Measurements from ENCODE around the gene GPN3.
"Not testable (repeated sequence)": the region's sequence is repeated elsewhere in the genome, so short reads cannot be mapped to it uniquely, and the experiment has no call there.

Gene GPN3

GRCh38 chr12:110449799-110450497 is 18.1 kb downstream of the GPN3 start, which contains the start of gene ARPC3:
Gene ARPC3 (minus strand): TSS chr12:110450337. CDS start chr12:110450260, 77 bp downstream.
- in situ Hi-C loops (cut with MboI; ENCODE audit: low sequenced_read_pairs) = loop anchor here (25.0 kb wide), 1 partner anchor 338 kb away; the partner anchor contains the start of gene IFT81

- in situ Hi-C loops (cut with MboI; ENCODE audit: low sequenced_read_pairs) = loop anchor here (25.0 kb wide), 1 partner anchor 332 kb away; the partner anchor contains the start of gene IFT81
Observed at GRCh38 chr12:110444455-110444854, 23.6 kb downstream of the GPN3 start.

GRCh38 chr12:110436231-110436630 is 31.8 kb downstream of the GPN3 start:
- in situ Hi-C loops (cut with MboI; ENCODE audit: low sequenced_read_pairs) = loop anchor here (25.0 kb wide), 1 partner anchor 324 kb away; the partner anchor contains the start of gene IFT81

DNA sequence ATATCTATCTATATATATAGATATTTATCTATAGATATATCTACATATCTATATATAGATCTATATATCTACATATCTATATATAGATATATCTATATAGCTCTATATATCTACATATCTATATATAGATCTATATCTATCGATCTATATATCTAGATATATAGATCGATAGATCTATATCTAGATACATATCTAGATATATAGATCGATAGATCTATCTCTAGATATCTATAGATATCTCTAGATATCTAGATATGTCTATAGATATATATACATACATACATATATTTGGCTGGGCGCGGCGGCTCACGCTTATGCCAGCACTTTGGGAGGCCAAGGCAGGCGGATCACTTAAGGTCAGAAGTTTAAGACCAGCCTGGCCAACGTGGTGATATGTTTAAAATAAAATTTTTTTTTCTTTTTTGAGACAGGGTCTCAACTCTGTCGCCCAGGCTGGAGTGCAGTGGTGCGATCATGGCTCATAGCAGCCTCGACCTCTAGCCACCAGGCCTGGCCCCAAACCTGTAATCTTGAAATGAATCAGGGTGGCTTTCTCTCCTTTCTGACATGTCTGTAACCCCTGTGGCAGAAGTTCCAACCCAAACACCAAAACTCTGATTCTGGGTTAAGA is 36.0 kb downstream of the GPN3 start:
- in situ Hi-C loops (cut with MboI; ENCODE audit: low sequenced_read_pairs) = loop anchor here (25.0 kb wide), 1 partner anchor 320 kb away; the partner anchor contains the start of gene IFT81

DNA sequence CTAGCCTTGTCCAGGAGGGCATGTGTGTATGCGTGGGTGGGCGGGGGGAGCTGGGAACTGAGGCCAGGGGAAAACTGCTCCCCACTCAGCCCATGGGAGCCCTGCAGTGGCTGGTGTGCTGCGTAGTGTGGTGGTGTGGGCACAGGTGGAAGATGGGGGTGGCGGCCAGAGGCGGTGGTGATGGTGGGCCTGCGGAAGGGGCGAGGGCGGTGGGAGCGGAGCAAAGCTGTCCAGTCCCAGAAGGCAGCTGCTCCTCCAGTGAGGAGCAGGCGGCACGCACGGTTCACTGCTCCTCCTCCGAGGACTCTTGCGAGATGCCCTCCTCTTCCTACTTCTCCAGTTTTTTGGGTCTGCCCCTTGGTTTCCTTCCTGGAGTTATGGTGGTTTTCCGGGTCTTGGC is 38.4 kb downstream of the GPN3 start:
- in situ Hi-C loops (cut with MboI; ENCODE audit: low sequenced_read_pairs) = loop anchor here (25.0 kb wide), 1 partner anchor 317 kb away; the partner anchor contains the start of gene IFT81

DNA sequence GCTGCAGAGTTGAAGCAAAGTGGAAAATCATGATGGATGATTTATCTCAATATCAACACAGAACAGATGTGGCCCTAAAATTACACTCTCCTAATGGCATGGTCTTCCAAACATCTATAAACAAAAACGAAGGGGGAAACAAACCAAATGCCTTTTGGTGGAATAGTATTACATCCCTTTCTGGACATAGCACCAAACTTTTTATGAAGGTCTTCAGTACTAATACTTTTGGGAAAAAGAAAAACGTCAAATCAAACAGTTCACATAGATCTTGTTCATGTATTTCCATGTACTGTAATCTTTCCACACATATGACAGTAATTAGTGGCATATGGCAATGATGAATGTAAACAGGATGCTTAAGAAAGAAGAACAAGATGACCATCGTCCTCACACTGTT is 41.7 kb downstream of the GPN3 start:
- in situ Hi-C loops (cut with MboI; ENCODE audit: low sequenced_read_pairs) = loop anchor here (25.0 kb wide), 1 partner anchor 314 kb away; the partner anchor contains the start of gene IFT81

- in situ Hi-C loops (cut with MboI; ENCODE audit: low sequenced_read_pairs) = no loop called here
Observed at GRCh38 chr12:110424237-110424636, 43.8 kb downstream of the GPN3 start.

GRCh38 chr12:110421701-110422100 is 46.4 kb downstream of the GPN3 start:
- in situ Hi-C loops (cut with MboI; ENCODE audit: low sequenced_read_pairs) = no loop called here

- in situ Hi-C loops (cut with MboI; ENCODE audit: low sequenced_read_pairs) = no loop called here
Observed at GRCh38 chr12:110421159-110421661, 46.8 kb downstream of the GPN3 start.

- in situ Hi-C loops (cut with MboI; ENCODE audit: low sequenced_read_pairs) = not testable (repeated sequence)
Observed at GRCh38 chr12:110420644-110421043, 47.4 kb downstream of the GPN3 start.

DNA sequence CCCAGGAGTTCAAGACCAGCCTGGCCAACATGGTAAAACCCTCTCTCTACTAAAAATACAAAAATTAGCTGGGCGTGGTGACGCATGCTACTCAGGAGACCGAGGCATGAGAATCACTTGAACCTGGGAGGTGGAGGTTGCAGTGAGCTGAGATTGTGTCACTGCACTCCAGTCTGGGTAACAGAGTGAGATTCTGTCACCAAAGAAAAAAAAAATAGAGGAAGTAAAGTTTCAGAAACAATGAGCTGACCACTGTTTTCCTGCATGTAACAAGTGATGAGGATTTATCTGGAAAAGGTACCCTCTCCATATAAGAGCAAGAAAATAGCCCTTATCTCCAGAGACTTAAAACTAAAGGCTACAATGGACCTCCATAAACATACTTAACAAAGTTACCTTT is 50.9 kb downstream of the GPN3 start:
- in situ Hi-C loops (cut with MboI; ENCODE audit: low sequenced_read_pairs) = not testable (repeated sequence)

- in situ Hi-C loops (cut with MboI; ENCODE audit: low sequenced_read_pairs) = not testable (repeated sequence)
Observed at GRCh38 chr12:110410086-110410485, 58.0 kb downstream of the GPN3 start.

DNA sequence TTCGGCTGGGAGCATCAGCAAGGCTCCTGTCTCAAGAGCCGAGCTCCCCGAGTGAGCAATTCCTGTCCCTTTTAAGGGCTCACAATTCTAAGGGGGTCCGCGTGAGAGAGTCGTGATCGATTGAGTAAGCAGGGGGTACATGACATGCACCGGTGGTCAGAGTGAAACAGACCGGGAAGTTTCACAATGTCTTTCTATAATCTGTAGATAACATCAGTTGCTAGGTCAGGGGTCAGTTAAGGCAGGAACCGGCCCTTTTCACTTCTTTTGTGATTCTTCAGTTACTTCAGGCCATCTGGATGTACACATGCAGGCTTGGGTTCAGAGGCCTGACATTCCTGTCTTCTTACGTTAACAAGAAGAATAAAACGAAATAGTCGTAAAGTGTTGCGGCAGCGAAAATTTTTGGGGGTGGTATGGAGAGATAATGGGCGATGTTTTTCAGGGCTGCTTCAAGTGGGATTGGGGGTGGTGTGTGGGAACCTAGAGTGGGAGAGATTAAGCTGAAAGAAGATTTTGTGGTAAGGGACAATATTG is 62.9 kb downstream of the GPN3 start:
- in situ Hi-C loops (cut with MboI; ENCODE audit: low sequenced_read_pairs) = not testable (repeated sequence)

- in situ Hi-C loops (cut with MboI; ENCODE audit: low sequenced_read_pairs) = no loop called here
Observed at GRCh38 chr12:110403976-110404682, 63.9 kb downstream of the GPN3 start.

DNA sequence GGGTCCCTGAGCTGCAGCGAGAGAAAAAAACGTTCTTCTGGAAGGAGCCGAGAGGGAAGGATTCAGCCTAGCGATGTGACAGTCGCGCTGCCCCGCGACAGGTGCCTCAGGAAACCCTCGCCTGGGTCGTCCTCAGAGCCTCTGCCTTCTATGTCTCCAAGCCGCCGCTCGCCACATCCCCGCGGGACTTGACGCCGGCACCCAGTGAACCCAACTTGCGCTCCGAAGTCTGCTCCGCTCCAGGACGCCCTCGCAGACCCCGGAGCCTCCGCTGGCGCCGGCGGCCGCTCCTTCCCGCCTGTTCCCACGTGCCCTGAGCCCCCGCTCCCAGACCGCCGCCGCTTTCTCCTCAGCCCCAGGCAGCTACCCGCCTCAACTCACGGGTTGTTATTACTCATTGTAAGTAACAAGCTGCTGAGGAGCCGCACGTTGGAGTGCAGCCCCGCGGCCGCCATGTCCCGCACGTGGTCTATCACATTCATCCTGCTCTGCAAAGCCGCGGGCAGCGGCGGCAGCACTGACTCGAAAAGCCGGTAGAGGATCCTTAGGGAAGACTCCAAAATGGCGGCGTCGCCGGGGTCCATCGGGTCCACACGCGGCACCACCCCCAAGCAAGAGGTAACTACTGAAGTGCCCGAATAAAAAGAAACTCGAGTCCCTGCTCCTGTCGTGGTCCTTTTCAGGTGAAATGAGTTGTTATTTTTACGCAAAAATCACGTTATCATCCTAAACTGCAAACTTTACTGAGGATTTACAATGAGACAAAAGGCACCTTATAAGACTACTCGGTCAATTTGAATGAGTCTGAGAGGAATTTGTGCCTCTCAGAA is 64.7 kb downstream of the GPN3 start, which contains the start of gene ANAPC7:
TSS of gene ANAPC7 (minus strand) at position 563 of the 830 bp plus-strand sequence. CDS start at position 482, 81 bp downstream.
- in situ Hi-C loops (cut with MboI; ENCODE audit: low sequenced_read_pairs) = no loop called here

Data from HL-60/S4 treated with phorbol 12-myristate 13-acetate at 8.2 ng/mL for 4 days and 3 days (cell line).